B cell (primary cell): ENCODE results near the gene CYB5R3. TPM values are rescaled to one million over a fixed set of nuclear protein-coding genes. Genes with fewer than 3 reads are reported as not detected.
A peak's percentile ranks its signal among the peaks of the same experiment; 100 is the strongest.

ENCODE experiments used
- ATAC-seq: fragments of 200-7000 bp; cut with Tn5 transposase; one replicate; pipeline ENCODE4 v1.10.0; 2021; ENCODE audit warnings: low read depth, mild to moderate bottlenecking, moderate number of reproducible peaks, moderate library complexity
- CTCF ChIA-PET: fragments of 350-600 bp; sonication (Branson Sonifier 250); formaldehyde crosslinking; loops from one replicate; lab custom pipeline; 2021; ENCODE audit warnings: antibody characterized with exemption, inconsistent platforms; lab: Charles Lee
- POLR2A ChIA-PET: fragments of 350-600 bp; sonication (Branson Sonifier 250); formaldehyde crosslinking; loops from one replicate; lab custom pipeline; 2021; ENCODE audit warnings: antibody characterized with exemption; lab: Charles Lee
- DNase-seq: peaks from one replicate; pipeline ENCODE4 v3.0.0; 2013
- H2AFZ ChIP-seq: 2 replicates; pipeline ENCODE4 v1.6.1; 2012; ENCODE audit warnings: mild to moderate bottlenecking, low read depth, low read length; ENCODE audit not compliant: insufficient read depth, poor library complexity, severe bottlenecking
- H3K27ac ChIP-seq, 2 donors: 1 replicate in 1 of 2; 2 replicates in 1 of 2; pipeline ENCODE4 v1.5.1; 2012 to 2013; ENCODE audit warnings: low read length in 2 of 2, mild to moderate bottlenecking in 2 of 2, moderate library complexity in 1 of 2
- H3K27me3 ChIP-seq, 4 experiments: fragments of 200-600 bp in 1 of 4; sonication (generic) in 1 of 4; replicated peaks in 1 of 4; 1 replicate in 2 of 4; 2 replicates in 2 of 4; pipeline versions ENCODE4 v1.6.1 to v1.7.0; 2013 to 2016; ENCODE audit warnings: low read length in 3 of 4, mild to moderate bottlenecking in 2 of 4, mixed read lengths in 1 of 4, moderate library complexity in 1 of 4; ENCODE audit not compliant: insufficient read depth in 4 of 4, control insufficient read depth in 3 of 4; ENCODE audit errors: control extremely low read depth in 1 of 4
- H3K36me3 ChIP-seq, 2 experiments: replicated peaks in 1 of 2; 1 replicate in 1 of 2; 2 replicates in 1 of 2; pipeline versions ENCODE4 v1.6.1 to v1.7.1; 2013; ENCODE audit warnings: low read length in 1 of 2; ENCODE audit not compliant: insufficient read depth in 2 of 2, control insufficient read depth in 1 of 2; ENCODE audit errors: control extremely low read depth in 1 of 2, extremely low read depth in 1 of 2
- H3K4me1 ChIP-seq, 2 donors: fragments of 200-600 bp in 1 of 2; sonication (generic) in 1 of 2; 1 replicate in 1 of 2; 2 replicates in 1 of 2; pipeline versions ENCODE4 v1.5.1 to v1.6.1; 2013 to 2017; ENCODE audit warnings: low read length in 2 of 2; ENCODE audit not compliant: control insufficient read depth in 2 of 2, insufficient read depth in 2 of 2
- H3K4me2 ChIP-seq: replicated peaks from 2 replicates; pipeline ENCODE3; 2012; ENCODE audit warnings: mild to moderate bottlenecking, low read depth, low read length; ENCODE audit not compliant: poor library complexity, severe bottlenecking
- H3K4me3 ChIP-seq, 5 experiments: fragments of 200-600 bp in 1 of 5; sonication (generic) in 1 of 5; 1 replicate in 3 of 5; 2 replicates in 2 of 5; pipeline versions ENCODE4 v1.5.1 to v1.7.0; 2011 to 2016; ENCODE audit warnings: low read length in 4 of 5, mild to moderate bottlenecking in 4 of 5, low read depth in 2 of 5, control low read depth in 1 of 5, moderate library complexity in 1 of 5; ENCODE audit not compliant: insufficient read depth in 1 of 5; ENCODE audit errors: control extremely low read depth in 1 of 5, extremely low read depth in 1 of 5
- H3K79me2 ChIP-seq: fragments of 200-600 bp; sonication (generic); one replicate; pipeline ENCODE4 v1.6.0; 2016; ENCODE audit warnings: low read length; ENCODE audit not compliant: control insufficient read depth, insufficient read depth
- H3K9ac ChIP-seq: fragments of 200-600 bp; sonication (generic); 2 replicates; pipeline ENCODE4 v1.6.1; 2017; ENCODE audit warnings: mild to moderate bottlenecking, low read length, moderate library complexity
- H3K9me3 ChIP-seq, 3 donors: one replicate each; pipeline versions ENCODE4 v1.6.1 to v1.7.1; 2013; ENCODE audit warnings: low read length in 2 of 3; ENCODE audit not compliant: control insufficient read depth in 2 of 3, insufficient read depth in 1 of 3; ENCODE audit errors: control extremely low read depth in 1 of 3
- H4K20me1 ChIP-seq: 2 replicates; pipeline ENCODE4 v1.6.0; 2012; ENCODE audit warnings: mild to moderate bottlenecking, low read length; ENCODE audit not compliant: insufficient read depth, control insufficient read depth, poor library complexity, severe bottlenecking
- H3K27ac Mint-ChIP-seq: one replicate; pipeline ENCODE4 v1.8.0; 2021; ENCODE audit warnings: mixed read lengths
- H3K27me3 Mint-ChIP-seq: one replicate; pipeline ENCODE4 v1.8.0; 2021; ENCODE audit warnings: mixed read lengths
- H3K4me1 Mint-ChIP-seq: one replicate; pipeline ENCODE4 v1.8.0; 2021; ENCODE audit warnings: mixed read lengths
- H3K4me3 Mint-ChIP-seq: one replicate; pipeline ENCODE4 v1.8.0; 2021; ENCODE audit warnings: mixed read lengths
- H3K9me3 Mint-ChIP-seq: one replicate; pipeline ENCODE4 v1.8.0; 2022; ENCODE audit warnings: mixed read lengths; ENCODE audit not compliant: insufficient read depth
- EZH2 ChIP-seq: IDR thresholded peaks from 2 replicates; pipeline ENCODE4 v1.6.1; 2012; ENCODE audit warnings: borderline replicate concordance, low read depth, mild to moderate bottlenecking, moderate library complexity, low read length; ENCODE audit not compliant: insufficient read depth, poor library complexity, severe bottlenecking
- WGBS: methylation state at CpG from one replicate; pipeline ENCODE4 v1.1.5; 2013; ENCODE audit warnings: missing lambda C conversion rate; ENCODE audit not compliant: insufficient coverage; 5-methylcytosine and 5-hydroxymethylcytosine counted together
- intact Hi-C: fragments of 100-400 bp; cut with micrococcal nuclease; formaldehyde crosslinking; loops from one replicate; pipeline ENCODE4 v1.10.0; 2022
- polyA plus RNA-seq: library from polyadenylated mRNA; depleted of rRNA; stranded (reverse); fragments of >200 nt; gene quantifications from 2 replicates; pipeline ENCODE4 v1.2.3, GENCODE V29; 2012
- total RNA-seq, 2 donors: library from RNA; stranded (reverse); fragments of 120-200 nt in 1 of 2; gene quantifications; 1 replicate in 1 of 2; 2 replicates in 1 of 2; pipeline versions ENCODE4 v1.2.3 to v1.2.4, GENCODE V29; 2013 to 2022
- TF ChIP-seq, protein P1 (sequence below): fragments of 200-600 bp; IDR thresholded peaks from one replicate; pipeline ENCODE4 v1.8.0; 2022; ENCODE audit warnings: antibody characterized with exemption, mild to moderate bottlenecking

CYB5R3 gene
- total and polyA plus RNA-seq, 2 donors (not counting 1 experiment from before 2014, with no cell fraction given) = 60.8 to 79.2 TPM

DNA sequence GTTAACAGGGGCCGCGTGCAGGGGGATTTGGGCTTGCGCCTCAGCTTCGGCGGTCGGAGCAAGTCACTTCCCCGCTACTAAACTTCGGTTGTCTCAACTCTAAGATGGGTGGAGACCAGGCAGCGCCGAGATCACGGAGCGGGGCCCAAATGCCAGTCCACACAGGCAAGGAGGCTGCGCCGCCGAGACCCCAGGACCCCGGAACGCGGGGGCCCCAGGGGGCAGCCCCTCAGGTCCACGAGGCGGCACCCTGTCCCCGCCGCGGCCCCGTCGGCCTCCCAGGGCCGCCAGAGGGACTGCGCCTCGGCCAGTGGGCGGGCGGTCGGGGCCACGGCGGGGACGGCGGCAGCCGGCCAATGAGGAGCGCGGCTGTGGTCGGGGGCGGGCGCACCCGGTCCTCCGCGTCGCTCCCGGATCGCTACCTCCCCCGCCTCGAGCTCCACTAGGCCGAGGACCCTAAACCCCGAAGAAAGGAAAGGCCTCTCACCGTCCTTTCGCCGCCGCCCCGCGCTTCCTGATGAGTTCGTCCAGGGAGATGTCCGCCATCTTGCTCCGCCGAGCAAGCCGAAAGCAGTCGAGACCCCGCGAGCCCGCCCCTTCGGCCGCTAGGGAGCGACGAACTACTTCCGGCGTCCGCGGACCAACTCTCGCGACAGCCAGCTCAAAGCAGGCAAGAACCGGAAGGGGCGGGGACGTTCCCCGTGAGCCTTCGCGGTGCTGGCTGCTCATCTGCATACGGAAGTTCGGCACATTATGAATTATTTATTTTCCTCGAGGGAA is 34.7 kb downstream of the CYB5R3 start, which contains the start of gene POLDIP3:
TSS of gene POLDIP3 (minus strand) at position 572 of the 780 bp plus-strand sequence. CDS start at position 546, 26 bp downstream.
- Mint-ChIP-seq H3K4me3 (peak within 1 kb of the TSS; percentile 94), H3K9me3 (no peaks in the 10 kb centered on the region), H3K27ac (peak within 1 kb of the TSS; percentile 100), H3K27me3 (no peaks in the 10 kb centered on the region), H3K4me1 (peaks cover 56% of the 10 kb centered on the region)
- ATAC-seq (peak; percentile 68), DNase-seq (peak; percentile 99)
- Histone ChIP-seq H4K20me1 (peaks cover 40% of the 10 kb centered on the region), H3K9ac (peak within 1 kb of the TSS; percentile 95), H3K27ac (peak within 1 kb of the TSS; percentile 98 to 100), H3K4me2 (peak within 1 kb of the TSS; percentile 76), H3K27me3 (no peaks in the 10 kb centered on the region), H2AFZ (peak within 1 kb of the TSS; percentile 88), H3K9me3 (no peaks in the 10 kb centered on the region), H3K4me1 (peaks cover 21 to 46% of the 10 kb centered on the region in 2 donors), H3K79me2 (peaks cover 40% of the 10 kb centered on the region), H3K36me3 (peaks cover 4 to 37% of the 10 kb centered on the region in 2 experiments), H3K4me3 (peak within 1 kb of the TSS; percentile 59 to 91 (median 74))
- ChIA-PET POLR2A (interaction anchor here (0.5 to 2.9 kb wide), 21 partner anchors 8 to 1592 kb away, joined by 3 to 23 read pairs (median 5); partner anchors contain the start of genes ARFGAP3, CYB5R3, PACSIN2 and SERHL2), CTCF (interaction anchor here (0.9 to 1.9 kb wide), 8 partner anchors 9 to 253 kb away, joined by 3 to 8 read pairs (median 6); no protein-coding TSS in a partner anchor)
- intact Hi-C loops = loop anchor here (1.0 to 2.0 kb wide), 9 partner anchors 32 to 400 kb away; partner anchors contain the start of genes ARFGAP3, CYB5R3, PACSIN2 and RRP7A
- no peak for TF ChIP-seq EZH2
- TF ChIP-seq, protein P1, sequence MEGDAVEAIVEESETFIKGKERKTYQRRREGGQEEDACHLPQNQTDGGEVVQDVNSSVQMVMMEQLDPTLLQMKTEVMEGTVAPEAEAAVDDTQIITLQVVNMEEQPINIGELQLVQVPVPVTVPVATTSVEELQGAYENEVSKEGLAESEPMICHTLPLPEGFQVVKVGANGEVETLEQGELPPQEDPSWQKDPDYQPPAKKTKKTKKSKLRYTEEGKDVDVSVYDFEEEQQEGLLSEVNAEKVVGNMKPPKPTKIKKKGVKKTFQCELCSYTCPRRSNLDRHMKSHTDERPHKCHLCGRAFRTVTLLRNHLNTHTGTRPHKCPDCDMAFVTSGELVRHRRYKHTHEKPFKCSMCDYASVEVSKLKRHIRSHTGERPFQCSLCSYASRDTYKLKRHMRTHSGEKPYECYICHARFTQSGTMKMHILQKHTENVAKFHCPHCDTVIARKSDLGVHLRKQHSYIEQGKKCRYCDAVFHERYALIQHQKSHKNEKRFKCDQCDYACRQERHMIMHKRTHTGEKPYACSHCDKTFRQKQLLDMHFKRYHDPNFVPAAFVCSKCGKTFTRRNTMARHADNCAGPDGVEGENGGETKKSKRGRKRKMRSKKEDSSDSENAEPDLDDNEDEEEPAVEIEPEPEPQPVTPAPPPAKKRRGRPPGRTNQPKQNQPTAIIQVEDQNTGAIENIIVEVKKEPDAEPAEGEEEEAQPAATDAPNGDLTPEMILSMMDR = no peak
- under 1% methylated on average over 77 of the region's 85 CpGs for WGBS
